ENCODE data around the gene RPTOR. TPM values are rescaled to one million over a fixed set of nuclear protein-coding genes. Genes with fewer than 3 reads are reported as not detected.
A peak's percentile ranks its signal among the peaks of the same experiment; 100 is the strongest.

Gene RPTOR
- total RNA-seq, 1 experiment from 2014 or later, result 25.1 TPM

GRCh38 chr17:80964544-80964856 is 419.9 kb downstream of the RPTOR start:
- H2BK5ac ChIP-seq (ENCODE audit: insufficient read length, low read length), result no peak overlapping the region
- no peaks in the 10 kb centered on the region for H3K4me1 ChIP-seq (ENCODE audit: insufficient read depth, low read length)
- no peaks in the 10 kb centered on the region for H3K23me2 ChIP-seq (ENCODE audit: insufficient read length, low read depth, low read length, poor library complexity, severe bottlenecking)
- H3K18ac ChIP-seq (ENCODE audit: insufficient read length, low read depth, low read length), result no peak overlapping the region
- H4K91ac ChIP-seq (ENCODE audit: insufficient read length, low read depth, low read length), result no peak overlapping the region
- TF ChIP-seq CTCF (conservative IDR thresholded peaks at IDR 0.05), result no peak
- H2BK20ac ChIP-seq (ENCODE audit: low read depth, low read length, poor library complexity, severe bottlenecking), result no peak overlapping the region
- no peak overlapping the region for H3T11ph ChIP-seq (ENCODE audit: low read length)
- no peak overlapping the region for H2AFZ ChIP-seq (ENCODE audit: low read length)
- H3K4me2 ChIP-seq (ENCODE audit: insufficient read depth, insufficient read length, low read length), result no peak overlapping the region
- peak overlapping the region in 1 of 3 experiments; percentile 57; a peak in 3 of 7 replicates for H3K27ac Mint-ChIP-seq
- no peak overlapping the region for H2AK5ac ChIP-seq (ENCODE audit: insufficient read length, low read length)
- no peak overlapping the region for H2BK120ac ChIP-seq (ENCODE audit: low read depth, low read length, poor library complexity, severe bottlenecking)
- peaks cover 0 to 11% (median 5%) of the 10 kb centered on the region in 3 experiments; a peak in 4 of 7 replicates for H3K36me3 Mint-ChIP-seq (ENCODE audit: insufficient read depth in 1 of 3, low read depth in 3 of 3)
- peaks cover 7 to 9% of the 10 kb centered on the region in 2 experiments for H3K4me1 Mint-ChIP-seq
- H4K20me1 ChIP-seq (ENCODE audit: control insufficient read depth, insufficient read depth, insufficient read length), result no peaks in the 10 kb centered on the region
- H3K4me3 Mint-ChIP-seq, result no peak overlapping the region
- no peak overlapping the region; the same call in 1 of the 2 replicates for H3K14ac ChIP-seq (ENCODE audit: insufficient read depth, low read length)
- WGBS (ENCODE audit: extremely low coverage, insufficient read length, low lambda C conversion rate), result no CpG with 5 or more reads among the region's 14 CpGs
- H3K4ac ChIP-seq (ENCODE audit: low read depth, low read length), result no peak overlapping the region
- H2BK15ac ChIP-seq (ENCODE audit: low read depth, low read length), result no peak overlapping the region
- H2BK12ac ChIP-seq (ENCODE audit: insufficient read length, low read depth, low read length), result no peak overlapping the region
- no peak overlapping the region for H3K56ac ChIP-seq (ENCODE audit: insufficient read length, low read depth, low read length)
- no peaks in the 10 kb centered on the region for H3K9me3 ChIP-seq (ENCODE audit: control insufficient read depth, low read depth, low read length)
- H3K27me3 ChIP-seq (ENCODE audit: insufficient read depth, low read length), result no peaks in the 10 kb centered on the region
- no peaks in the 10 kb centered on the region for H3K79me2 ChIP-seq (ENCODE audit: insufficient read depth, low read length)
- no peaks in the 10 kb centered on the region for H3K9me3 Mint-ChIP-seq
- no peak overlapping the region for H3K27ac ChIP-seq (ENCODE audit: insufficient read length, low read depth, low read length)
- DNase-seq, result no peak
- no peak overlapping the region for H4K5ac ChIP-seq (ENCODE audit: insufficient read length, low read depth, low read length)
- no peak overlapping the region for H3K9ac ChIP-seq (ENCODE audit: extremely low read depth, insufficient read length, low read length)
- H4K8ac ChIP-seq (replicated peaks; ENCODE audit: insufficient read length, low read depth, low read length), result no peak overlapping the region
- H3K27me3 Mint-ChIP-seq (ENCODE audit: low read depth), result peaks cover 2% of the 10 kb centered on the region
- no peak overlapping the region for H3K23ac ChIP-seq (ENCODE audit: insufficient read length, low read depth, low read length)
- H3K79me1 ChIP-seq (ENCODE audit: insufficient read depth, low read depth, low read length, poor library complexity, severe bottlenecking), result no peaks in the 10 kb centered on the region

Data from H9 (cell line).